GM18870 (cell line): ENCODE measurements around the gene NFASC.

ENCODE experiments used
- ATAC-seq: cut with Tn5 transposase; IDR thresholded peaks from one replicate; pipeline ENCODE4 v1.9.1; 2021; ENCODE audit warnings: moderate library complexity; ENCODE audit not compliant: unreplicated experiment

NFASC gene

GRCh38 chr1:204887846-204888245, 17.2 kb downstream of the NFASC start:
- no peak for ATAC-seq

DNA sequence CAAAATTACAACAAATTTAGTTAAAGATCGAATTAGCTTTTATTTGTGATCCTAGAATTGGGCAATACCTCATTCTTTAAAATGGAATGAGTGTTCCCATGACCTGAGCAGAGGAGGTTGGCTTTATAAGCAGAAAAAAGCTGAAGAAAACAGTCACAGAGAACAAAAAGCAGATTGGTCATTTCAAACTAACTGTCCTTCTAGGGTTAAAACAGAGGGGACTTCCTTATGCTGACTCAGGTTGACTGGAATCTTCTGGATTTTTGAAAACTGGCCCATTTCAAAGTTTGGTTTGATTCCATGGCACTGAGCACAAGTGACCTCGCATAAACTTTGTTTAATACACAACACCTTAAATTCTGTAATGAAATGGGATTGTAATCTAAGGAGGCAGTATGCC, 17.6 kb downstream of the NFASC start:
- no peak for ATAC-seq

DNA sequence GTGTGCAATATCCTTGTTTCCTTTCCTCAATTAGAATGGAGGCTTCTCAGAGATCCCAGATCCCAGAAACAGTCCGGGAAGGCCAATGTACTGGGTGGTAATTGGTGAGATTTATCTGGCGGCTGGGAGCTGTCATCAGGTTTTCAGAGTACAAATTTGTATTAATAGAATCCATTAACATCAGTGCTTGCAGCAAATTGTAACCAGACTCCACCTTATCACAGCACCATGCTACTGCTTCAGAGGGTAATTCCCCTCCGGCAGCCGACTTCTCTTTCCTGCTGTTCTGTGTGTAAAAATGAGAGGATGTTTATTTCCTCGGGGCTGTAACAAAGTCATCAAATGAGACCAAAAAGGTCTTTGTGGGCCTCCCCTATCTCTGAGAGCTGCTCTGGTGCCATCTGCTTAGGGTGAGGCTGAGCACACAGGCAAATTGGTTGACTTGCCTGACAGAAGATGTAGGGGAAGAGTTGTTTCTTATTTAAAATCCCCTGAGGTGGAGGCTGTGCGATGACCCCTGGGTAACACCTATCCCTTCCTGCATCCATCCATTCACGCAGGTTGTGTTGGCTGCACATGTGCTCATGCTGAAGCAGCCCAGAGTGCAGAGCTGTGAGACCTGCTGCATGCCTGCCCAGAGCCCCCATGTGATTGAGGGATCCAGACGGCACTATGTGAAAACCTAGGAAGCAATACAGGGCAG, 19.2 kb downstream of the NFASC start:
- no peak for ATAC-seq

DNA sequence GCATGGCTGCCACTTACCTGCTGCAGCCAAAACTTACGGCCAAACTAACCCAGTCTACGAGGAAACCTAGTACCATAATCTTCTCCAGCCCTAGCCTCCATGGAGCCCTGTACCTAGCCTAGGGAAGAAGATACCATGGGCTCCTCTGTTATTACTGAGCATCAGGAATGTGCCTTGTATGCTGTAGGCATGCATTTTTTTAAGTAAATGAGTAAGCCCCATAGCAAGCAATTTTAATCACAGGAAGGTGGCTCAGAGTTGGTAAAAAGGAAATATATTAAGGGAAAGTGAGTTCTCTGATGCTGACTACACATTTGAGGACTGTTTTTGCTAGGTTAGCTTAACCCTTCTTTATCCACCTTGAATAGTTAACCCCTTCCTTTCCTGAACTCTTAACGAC, 21.2 kb downstream of the NFASC start:
- no peak for ATAC-seq

GRCh38 chr1:204894031-204894430, 23.4 kb downstream of the NFASC start:
- ATAC-seq: no peak

DNA sequence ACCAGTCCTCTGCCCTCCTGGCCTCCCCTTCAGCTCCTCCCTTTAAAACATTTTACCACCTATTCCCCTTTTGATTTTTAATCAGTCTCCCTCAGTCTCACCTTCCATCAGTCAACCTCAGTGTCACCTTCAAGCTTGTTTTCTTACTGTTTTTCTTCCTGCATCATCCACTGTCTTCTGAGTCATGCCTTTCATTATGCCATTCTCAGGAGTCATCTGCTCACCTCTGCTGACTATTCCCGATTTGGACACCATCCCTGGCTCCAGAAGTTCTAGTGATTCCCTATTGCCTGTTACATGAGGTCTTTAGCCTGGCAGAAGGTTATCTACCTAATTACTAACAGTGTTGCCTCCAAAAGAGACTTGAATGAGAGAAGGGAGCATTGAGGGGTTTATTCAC, 23.9 kb downstream of the NFASC start:
- no peak for ATAC-seq

DNA sequence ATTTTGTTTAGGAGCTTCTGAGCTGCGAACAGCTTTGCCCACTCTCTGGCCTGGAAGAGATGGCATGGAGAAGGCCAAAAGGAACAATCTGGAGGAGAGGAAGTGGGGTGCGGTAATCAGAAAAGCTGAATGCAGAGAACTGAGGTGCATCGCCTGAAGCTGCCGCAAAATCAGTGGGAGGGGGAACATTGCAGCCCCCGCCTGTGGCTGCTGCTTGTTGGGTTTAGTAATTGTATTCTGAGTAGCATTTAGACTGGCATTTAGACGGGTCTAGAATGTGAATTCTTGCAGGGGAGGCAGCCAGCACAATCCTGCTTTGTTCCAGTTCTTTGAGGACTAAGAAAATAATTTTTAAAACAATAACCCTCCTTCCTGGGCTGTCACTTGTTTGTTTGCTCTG, 25.4 kb downstream of the NFASC start:
- no peak for ATAC-seq

GRCh38 chr1:204896787-204897469, 26.3 kb downstream of the NFASC start:
- no peak for ATAC-seq

DNA sequence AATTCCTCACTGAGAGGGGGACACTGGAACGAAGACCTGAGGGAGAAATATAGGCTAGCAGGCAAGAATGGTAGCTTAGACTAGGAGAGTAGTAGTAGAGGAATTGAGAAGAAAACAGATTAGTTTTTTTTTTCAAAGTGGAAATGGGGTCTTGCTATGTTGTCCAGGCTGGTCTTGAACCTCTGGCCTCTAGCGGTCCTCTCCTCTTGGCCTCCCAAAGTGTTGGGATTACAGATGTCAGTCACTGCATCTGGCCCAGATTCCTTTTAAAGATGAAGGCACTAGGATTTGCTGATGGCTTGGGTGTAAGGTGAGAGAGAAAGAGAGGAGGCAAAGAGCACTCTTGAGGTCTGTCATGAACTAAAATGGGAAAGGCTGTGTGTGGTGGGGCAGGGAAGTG, 30.1 kb downstream of the NFASC start:
- ATAC-seq: no peak

DNA sequence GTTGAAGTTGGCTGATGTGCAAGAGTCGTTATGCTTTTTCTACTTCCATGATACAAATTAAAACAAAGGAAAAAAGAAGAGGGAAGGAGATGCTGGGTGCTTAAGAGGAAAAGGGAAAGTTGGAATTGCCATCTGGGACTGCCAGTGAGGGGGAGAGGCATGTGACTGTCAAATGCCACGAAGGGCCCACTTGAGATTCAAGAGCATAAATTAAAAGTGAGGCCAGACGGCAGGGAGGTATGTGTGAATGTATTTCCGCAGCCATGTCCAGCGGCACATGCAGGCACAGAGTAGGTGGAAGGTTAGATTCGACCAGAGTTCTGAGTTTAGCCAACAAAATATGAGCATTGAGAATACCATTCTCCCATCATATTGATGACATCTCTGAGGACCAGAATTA, 32.0 kb downstream of the NFASC start:
- ATAC-seq: no peak

GRCh38 chr1:204904228-204904810, 33.7 kb downstream of the NFASC start:
- no peak for ATAC-seq

- no peak for ATAC-seq
These were observed 38.4 kb downstream of the NFASC start for GRCh38 chr1:204909109-204909508.

GRCh38 chr1:204915861-204916495, 45.3 kb downstream of the NFASC start:
- no peak for ATAC-seq

- no peak for ATAC-seq
These were observed 47.1 kb downstream of the NFASC start for GRCh38 chr1:204917802-204918201.

DNA sequence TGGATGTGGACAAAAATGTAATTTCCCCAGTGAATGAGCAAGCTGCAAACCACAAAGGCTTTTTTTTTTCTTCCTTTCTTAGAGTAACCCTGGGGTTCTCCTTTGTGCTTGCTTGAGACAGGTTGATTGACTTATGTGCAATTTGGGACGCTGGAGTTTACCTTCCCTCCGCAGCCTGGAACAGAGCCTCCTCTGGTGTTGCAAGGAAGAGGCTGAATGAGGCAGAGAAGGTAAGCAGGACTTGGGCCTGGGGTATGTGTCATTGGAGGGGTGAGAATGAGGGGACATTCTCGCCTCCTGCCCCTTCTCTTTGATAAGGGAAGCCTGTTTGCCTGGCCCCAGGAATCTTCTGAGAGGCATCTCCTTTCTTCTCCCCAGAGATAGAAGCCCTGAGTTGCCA, 49.8 kb downstream of the NFASC start:
- ATAC-seq: no peak

GRCh38 chr1:204920967-204921366, 50.3 kb downstream of the NFASC start:
- no peak for ATAC-seq

DNA sequence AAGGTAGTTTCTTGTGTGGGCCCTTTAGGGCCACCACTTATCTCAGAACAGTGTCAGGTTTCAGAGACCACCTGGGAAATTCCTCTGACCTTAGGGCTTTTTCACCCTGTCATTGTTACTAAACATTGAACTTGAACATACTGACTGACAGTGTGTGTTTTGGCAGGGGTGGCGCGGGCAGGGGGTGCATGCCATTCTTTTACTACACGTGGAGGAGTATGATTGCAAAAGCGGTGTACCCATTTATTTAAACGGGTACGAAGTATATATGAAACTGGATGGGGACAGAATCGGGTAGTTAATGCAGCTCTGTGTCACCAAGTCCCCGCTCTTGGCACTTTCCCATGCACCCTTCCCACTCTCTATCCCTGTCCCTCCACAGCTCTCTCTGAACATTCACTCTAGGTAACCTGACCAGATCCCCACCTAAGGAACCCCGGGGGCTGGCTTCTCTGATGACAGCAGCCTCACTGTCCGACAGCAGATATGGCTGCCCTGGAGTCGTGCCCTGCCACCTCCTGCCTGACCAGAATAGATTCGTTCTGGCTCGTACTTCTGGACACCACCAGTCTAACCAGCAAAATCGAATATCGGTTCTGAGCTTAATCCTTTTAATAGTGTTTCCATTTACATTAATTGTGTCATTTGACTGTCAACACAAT, 51.3 kb downstream of the NFASC start:
- no peak for ATAC-seq

DNA sequence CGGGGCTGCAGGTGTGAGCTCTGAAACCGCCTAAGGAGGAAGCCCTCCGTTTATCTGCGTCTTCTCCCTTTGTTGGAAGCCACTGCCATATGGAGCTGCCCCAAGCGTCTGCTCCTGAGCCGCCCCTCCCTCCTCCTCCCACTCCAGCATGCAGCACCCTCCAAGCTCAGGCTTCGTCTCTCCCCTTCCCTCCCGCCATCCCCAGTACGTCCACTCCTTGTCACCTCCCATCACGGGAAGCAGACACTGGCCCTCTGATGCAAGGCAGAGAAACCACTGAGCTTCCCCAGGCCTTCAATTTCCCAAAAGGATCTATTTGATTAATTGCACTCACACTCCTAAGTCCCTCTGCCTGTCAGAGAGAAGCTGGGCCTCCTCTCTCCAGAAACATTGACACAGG, 52.5 kb downstream of the NFASC start:
- ATAC-seq: no peak

DNA sequence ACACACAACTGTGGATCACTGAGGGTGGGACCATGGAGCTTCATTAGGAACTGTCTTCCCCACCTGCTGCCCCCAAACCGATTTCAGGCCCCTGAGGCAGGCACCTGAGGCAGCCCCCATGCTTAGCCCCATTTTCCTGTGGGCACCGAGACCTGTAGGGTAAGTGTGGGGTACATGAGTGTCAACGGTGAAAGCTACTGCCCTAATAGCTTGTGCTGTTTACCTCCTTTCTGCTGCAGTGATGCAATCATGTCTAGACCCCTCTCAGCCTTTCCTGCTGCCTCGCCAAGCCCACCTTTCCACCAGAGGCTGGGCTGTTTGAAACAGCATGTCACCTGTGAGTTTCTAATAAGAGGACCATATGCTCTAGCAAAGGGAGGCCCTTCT, 53.0 kb downstream of the NFASC start:
- ATAC-seq: no peak

- ATAC-seq: no peak
These were observed 53.5 kb downstream of the NFASC start for GRCh38 chr1:204924013-204924759.

GRCh38 chr1:204925701-204926100, 55.0 kb downstream of the NFASC start:
- ATAC-seq: no peak
